Colon (tissue), 2 donors: ENCODE measurements around the gene ABCB7.
"Not testable (repeated sequence)": the region's sequence is repeated elsewhere in the genome, so short reads cannot be mapped to it uniquely, and the experiment has no call there.

Experiments used
- FAIRE-seq: peaks from 2 replicates; lab custom pipeline; 2012; peaks lifted over from hg19 to GRCh38; lab: Jason Lieb, UNC
- donor health status: control.
- donor health status: control.

ABCB7 gene

DNA sequence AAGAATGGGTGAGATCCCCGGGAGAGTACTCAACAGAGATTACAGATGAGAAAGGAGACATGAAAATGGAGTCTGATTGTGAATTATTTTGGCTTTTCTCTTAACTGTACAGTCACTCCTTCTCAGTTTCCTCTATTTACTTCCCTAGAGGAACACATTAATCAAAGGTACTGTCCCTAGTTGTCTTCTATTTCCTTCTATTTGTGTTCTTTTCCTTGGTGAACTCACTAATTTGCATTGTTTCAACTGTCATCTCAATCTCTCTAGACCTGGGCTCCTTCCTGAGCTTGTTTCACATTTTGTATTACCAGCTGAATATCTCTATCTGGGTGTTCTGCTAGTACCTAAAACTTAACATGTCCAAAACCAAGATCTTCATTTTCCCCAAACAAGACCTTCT, 59.8 kb downstream of the ABCB7 start:
- FAIRE-seq, result no peak

DNA sequence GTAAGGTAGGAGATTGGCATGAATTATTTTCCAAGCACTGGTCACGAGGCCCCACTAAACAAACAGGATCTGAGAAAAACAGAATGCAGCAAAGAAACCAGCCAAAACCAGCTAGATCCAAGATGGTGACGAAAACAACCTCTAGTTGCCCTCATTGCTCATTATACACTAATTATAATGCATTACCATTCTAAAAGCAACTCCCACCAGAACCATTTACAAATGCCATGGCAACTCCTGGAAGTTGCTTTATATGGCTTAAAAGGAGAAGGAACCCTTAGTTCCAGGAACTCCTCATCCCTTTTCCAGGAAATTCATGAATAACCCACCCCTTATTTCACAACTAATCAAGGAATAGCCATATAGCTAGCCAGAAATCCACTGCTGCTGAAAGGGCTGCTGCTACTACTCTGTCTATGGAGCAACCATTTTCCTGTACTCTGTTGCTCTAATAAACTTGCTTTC, 69.3 kb downstream of the ABCB7 start:
- no peak for FAIRE-seq

DNA sequence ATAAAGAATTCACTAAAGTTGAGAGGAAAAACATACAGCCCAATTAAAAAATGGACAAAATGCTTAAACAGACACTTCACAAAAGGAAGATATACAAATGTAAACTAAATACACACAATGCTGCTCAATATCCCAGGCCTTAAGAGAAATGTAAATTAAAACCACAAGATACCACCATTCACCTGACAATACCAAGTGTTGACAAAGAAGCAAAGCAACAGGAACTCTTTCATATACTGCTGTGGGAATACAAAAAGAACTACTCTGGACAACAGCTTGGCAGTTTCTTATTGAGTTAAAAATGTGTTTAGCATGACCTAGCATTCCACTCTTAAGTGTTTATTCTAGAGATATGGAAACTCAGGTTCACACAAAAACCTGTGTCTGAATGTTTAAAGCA, 71.3 kb downstream of the ABCB7 start:
- FAIRE-seq, result no peak

DNA sequence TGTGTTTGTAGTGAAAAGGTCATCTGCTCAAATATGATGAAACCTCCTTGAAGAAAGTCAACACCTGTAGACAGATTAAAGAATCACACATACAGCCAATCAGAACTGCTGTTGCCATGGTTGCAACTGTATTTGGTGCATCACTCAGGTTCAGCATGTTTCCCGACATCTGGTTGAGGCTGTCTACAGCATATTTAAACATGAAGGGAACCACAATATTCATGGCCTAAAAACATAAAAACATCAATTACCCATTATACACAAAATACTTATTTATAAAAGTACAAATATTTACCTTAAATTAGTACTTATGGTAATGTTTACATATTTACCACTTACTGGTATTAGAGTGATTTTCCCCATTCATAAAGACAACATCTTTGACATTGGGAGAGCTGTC, 79.7 kb downstream of the ABCB7 start:
- FAIRE-seq, result no peak

DNA sequence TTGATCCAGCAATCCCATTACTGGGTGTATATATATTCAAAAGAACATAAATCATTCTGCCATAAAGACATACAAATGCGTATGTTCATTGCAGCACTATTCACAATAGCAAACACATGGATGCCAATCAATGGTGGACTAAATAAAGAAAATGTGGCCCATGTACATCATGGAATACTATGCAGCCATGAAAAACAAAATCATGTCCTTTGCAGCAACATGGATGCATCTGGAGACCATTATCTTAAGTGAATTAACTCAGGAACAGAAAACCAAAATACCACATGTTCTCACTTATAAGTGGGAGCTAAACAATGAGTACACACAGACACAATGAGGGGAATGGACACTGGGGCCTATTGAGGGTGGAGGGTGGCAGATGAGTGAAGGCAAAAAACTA, 81.6 kb downstream of the ABCB7 start:
- no peak for FAIRE-seq

DNA sequence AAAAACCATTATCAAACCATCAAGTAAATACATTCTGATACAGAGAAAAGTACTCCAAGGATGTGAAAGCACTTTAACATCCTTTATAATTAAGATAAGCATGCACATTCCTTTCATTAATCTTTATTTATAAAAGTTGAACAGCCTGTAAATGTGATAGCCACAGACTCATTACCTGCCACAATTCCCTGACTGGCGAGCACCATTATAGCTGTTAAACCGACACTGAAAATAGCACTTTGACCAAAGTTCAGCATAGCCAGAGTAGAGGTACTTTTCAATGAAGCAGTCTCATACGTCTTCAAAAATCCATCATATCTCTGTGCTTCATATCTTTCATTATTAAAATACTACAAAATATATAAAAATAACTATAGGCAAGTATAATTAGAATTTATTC, 84.7 kb downstream of the ABCB7 start:
- FAIRE-seq, result peak; percentile 96

DNA sequence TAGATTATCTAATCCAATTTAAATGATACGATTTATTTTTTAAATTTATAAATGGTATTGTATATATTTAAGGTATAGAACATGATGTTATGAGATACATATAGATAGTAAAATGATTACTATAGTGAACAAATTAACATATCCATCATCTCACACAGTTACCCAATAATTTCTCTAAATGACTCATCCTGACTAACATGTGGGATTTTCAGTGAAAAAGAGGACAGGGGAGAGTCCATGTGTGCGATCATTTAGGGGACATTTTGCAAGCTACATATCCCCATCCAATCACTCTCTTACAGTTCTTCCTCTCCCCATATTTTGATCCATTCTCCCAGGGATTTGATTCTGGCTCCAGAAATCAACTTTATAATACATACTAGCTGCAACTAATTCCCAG, 88.2 kb downstream of the ABCB7 start:
- FAIRE-seq, result peak; percentile 38

DNA sequence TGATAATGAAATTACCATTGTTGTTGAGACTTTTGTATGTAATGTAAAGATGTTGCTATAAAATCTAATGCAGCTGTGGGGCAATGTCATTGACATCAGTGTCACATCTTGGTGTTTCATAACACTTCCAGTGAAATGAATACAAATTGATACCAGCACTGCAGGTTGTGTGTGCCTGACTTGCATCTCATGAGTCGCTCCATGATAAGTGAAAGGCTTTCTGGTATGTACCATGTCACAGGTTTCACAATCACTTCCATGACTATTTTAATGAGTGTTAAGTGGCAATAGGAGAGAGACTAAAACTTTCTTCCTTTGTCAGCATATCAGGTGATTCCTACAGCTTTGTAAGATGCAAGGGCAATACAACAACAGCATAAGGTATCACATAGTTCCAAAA, 94.4 kb downstream of the ABCB7 start:
- FAIRE-seq, result no peak

DNA sequence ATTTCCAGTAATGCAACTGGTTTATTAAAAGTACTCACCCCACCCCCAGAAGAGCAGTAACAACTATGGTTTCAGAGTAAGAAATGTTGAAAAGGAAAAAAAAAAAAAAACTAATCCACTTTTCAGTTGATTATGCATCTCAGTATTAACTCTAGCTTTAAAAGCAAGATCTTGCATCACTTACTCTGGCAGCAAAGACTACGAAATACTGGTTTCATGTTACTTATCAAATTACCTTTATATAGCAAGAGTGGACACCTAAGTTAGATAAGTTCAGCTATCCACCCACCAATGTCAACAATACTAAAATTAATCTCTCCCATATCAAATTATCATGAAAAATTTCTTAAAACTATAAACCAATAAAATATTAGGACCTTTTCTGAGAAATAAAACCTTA, 105.0 kb downstream of the ABCB7 start:
- peak; percentile 5 for FAIRE-seq

DNA sequence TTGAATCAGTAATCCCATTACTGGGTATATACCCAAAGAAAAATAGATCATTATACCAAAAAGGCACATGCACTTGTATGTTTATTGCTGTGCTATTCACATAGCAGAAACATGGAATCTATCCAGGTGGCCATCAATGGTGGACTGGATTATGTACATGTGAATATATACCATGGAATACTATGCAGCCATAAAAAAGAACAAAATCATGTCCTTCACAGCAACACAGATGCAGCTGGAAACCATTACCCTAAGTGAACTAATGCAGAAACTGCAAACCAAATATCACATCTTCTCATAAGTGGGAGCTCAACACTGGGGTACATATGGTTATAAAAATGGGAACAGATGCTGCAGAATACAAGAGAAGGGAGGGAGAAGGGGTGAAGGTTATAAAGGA, 110.7 kb downstream of the ABCB7 start:
- no peak for FAIRE-seq

DNA sequence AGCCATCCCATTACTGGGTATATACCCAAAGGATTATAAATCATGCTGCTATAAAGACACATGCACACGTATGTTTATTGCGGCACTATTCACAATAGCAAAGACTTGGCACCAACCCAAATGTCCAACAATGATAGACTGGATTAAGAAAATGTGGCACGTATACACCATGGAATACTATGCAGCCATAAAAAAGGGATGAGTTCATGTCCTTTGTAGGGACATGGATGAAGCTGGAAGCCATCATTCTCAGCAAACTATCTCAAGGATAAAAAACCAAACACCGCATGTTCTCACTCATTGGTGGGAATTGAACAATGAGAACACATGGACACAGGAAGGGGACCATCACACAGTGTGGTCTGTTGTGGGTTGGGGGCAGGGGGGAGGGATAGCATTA, 111.9 kb downstream of the ABCB7 start:
- not testable (repeated sequence) for FAIRE-seq

DNA sequence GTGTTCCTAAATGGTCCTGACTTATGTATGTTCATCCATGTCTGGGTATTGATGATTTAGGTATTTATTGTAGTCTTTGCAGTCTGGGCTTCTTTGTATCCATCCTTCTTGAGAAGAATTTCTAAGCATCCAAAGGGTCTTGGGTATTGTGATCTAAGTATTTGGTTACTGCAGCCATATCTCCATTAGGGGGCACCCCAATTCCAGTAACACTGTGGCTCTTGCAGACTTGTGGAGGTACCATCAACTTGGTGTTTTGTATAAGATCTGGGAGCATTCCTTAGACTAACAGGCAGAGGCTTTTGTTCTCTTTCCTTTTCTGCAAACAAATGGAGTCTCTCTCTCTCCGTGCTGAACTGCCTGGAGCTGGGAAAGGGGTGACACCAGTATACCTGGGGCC, 117.2 kb downstream of the ABCB7 start:
- no peak for FAIRE-seq
